ENCODE results near the gene SCART1. TPM values are rescaled to one million over a fixed set of nuclear protein-coding genes. Genes with fewer than 3 reads are reported as not detected.
"Not testable (repeated sequence)": the region's sequence is repeated elsewhere in the genome, so short reads cannot be mapped to it uniquely, and the experiment has no call there.

Gene SCART1
- total RNA-seq, 3 donors from 2014 or later = 2.5 to 4.8 (median 3.7) TPM

DNA sequence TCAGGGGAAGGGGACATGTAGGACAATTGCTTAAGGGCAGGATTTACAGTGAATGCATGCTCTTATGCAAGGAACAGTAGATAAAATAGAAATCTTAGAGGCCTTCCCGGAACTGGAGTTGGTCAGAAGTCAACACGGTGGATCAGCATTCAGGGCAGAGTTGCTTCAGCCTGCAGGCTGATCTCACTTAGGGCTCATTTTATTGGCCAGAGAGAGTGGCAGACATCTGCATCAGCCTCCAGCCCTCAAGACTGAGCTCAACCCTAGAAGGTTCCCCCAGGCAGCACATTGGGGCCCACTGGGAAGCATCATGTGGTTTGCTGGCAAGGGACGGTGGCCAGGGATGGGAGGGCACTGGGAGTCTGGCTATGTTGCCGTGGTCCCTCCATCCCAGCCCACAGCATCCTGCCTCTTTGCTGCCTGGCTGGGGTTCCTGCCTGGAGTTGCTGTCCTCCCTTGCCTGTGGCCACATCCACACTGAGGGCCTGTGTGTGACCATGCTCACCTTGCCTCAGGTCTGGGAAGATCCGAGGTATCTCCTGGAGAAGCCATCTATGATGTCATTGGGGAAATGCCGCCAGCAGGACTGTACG, 13.0 kb downstream of the SCART1 start:
- intact Hi-C loops (cut with DNase I, micrococcal nuclease) = no loop called here
- TF ChIP-seq, protein P1, sequence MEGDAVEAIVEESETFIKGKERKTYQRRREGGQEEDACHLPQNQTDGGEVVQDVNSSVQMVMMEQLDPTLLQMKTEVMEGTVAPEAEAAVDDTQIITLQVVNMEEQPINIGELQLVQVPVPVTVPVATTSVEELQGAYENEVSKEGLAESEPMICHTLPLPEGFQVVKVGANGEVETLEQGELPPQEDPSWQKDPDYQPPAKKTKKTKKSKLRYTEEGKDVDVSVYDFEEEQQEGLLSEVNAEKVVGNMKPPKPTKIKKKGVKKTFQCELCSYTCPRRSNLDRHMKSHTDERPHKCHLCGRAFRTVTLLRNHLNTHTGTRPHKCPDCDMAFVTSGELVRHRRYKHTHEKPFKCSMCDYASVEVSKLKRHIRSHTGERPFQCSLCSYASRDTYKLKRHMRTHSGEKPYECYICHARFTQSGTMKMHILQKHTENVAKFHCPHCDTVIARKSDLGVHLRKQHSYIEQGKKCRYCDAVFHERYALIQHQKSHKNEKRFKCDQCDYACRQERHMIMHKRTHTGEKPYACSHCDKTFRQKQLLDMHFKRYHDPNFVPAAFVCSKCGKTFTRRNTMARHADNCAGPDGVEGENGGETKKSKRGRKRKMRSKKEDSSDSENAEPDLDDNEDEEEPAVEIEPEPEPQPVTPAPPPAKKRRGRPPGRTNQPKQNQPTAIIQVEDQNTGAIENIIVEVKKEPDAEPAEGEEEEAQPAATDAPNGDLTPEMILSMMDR (IDR thresholded peaks at IDR 0.05) = no peak
- no peak overlapping the region for H3K4me3 ChIP-seq

DNA sequence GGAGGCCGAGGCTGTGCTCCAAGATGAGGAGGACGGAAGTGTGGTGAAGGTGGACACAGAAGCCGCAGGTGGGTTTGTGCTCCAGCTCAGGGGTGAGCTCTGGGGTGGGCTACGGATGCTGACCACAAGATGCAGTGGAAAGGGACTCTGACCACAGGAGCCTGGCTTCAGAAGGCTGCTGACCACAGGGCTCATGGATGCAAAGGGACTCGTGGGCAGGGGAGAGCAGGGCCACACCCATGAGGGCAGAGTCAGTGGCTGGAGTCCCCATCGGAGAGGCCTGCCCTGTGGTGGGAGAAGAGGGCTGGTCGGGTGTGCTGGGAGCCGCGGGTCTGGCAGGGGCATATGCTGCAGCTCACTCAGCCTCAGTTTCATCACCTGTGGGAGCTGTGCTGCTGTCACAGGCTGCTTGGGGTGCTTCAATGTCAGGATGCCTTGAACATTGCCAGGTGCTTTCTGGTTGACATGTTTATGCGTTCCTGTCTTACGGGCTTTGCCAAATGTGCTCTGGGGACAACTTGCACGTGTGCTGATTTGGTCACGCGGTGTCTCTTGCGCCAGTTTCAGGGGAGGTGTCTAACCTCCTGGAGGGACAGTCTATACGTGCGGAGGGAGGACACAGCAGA, 13.7 kb downstream of the SCART1 start:
- Histone ChIP-seq H3K4me3 (no peak overlapping the region), H3K36me3 (ENCODE audit: low read depth) (no peaks in the 10 kb centered on the region), H3K9me3 (no peaks in the 10 kb centered on the region), H3K4me1 (ENCODE audit: low read depth) (no peaks in the 10 kb centered on the region)
- TF ChIP-seq, protein P1 (IDR thresholded peaks at IDR 0.05) = no peak
- intact Hi-C loops (cut with DNase I, micrococcal nuclease) = no loop called here
- no peak for DNase-seq
- no peak for ATAC-seq

More for the DNA sequence above, 13.0 kb downstream of the SCART1 start:
- no peaks in the 10 kb centered on the region for H3K9me3 ChIP-seq
- no peaks in the 10 kb centered on the region for H3K36me3 ChIP-seq (ENCODE audit: low read depth)
- no peaks in the 10 kb centered on the region for H3K4me1 ChIP-seq (ENCODE audit: low read depth)
- DNase-seq (no peak), ATAC-seq (no peak)

DNA sequence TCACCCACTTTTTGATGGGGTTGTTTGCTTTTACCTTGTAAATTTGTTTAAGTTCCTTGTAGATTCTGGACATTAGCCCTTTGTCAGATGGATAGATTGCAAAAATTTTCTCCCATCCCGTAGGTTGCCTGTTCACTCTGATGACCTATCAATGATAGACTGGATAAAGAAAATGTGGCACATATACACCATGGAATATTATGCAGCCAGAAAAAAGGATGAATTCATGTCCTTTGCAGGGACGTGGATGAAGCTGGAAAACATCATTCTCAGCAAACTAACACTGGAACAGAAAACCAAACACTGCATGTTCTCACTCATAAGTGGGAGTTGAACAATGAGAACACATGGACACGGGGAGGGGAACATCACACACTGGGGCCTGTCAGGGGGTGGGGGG, 15.5 kb downstream of the SCART1 start:
- H3K36me3 ChIP-seq (ENCODE audit: low read depth); H3K9me3 ChIP-seq; H3K4me1 ChIP-seq (ENCODE audit: low read depth); intact Hi-C loops (cut with DNase I, micrococcal nuclease); DNase-seq; ATAC-seq; H3K4me3 ChIP-seq: not testable (repeated sequence)

DNA sequence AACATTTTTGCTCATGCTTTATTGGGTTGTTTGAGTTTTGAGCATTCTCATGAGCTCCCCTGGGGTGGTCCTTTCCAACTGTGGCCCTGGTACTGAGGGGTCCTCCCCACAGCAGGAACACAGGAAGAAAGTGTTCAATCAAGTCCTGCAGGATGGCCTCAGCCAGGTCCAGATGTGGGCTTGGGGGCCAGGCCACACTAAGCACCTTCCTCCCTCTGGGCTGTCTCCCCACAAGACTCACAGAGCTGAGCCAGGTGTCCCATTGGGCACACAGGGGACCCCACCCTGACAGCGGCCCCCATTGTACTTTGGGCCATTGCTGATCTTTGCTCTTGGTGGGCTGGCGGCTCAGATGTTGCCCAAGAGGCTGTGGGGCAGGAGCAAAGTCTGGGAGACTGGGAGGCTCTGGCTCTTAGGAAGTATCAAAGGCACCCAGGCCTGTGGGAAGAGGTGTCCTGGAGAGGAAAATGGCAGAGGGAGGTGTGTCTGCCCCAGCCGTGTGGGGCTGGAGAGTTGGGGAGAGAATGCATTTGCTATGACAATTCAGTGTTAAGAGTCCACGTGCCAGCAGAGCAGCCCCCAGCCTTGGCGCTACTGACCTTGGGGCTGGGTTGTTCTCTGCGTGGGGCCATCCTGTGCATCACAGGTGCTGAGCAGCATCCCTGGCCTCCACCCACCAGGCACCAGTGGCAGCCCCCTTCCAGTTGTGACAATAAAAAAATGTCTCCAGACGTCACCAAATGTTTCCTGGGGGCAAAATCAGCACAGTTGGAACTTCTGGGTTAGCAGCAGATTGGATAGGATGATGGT, 17.8 kb downstream of the SCART1 start:
- TF ChIP-seq, protein P1 (IDR thresholded peaks at IDR 0.05) = no peak
- H3K4me3 ChIP-seq = no peak overlapping the region
- no peak for DNase-seq
- H3K4me1 ChIP-seq (ENCODE audit: low read depth) = no peaks in the 10 kb centered on the region
- no peaks in the 10 kb centered on the region for H3K36me3 ChIP-seq (ENCODE audit: low read depth)
- no peaks in the 10 kb centered on the region for H3K9me3 ChIP-seq
- intact Hi-C loops (cut with DNase I, micrococcal nuclease) = no loop called here
- no peak for ATAC-seq

DNA sequence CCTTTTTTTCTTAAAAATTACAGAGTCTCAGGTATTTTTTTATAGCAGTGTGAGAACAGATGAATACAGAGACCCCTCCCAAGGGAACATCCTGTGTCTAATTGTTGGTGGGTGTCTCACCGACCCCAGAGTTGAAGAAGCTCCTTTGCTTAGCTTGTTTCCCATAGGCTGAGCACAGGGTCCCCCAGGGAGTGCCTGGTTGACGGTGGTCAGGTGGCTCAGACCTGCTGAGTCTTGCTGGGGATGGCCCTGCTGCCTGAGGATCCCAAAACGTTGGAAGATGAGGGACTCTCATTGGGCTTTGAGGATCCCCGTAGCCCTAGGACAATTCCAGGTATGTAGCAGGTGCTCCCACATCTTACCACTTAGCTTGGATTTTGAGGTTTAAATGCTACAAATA, 19.5 kb downstream of the SCART1 start:
- Histone ChIP-seq H3K36me3 (ENCODE audit: low read depth) (no peaks in the 10 kb centered on the region), H3K9me3 (no peaks in the 10 kb centered on the region), H3K4me1 (ENCODE audit: low read depth) (no peaks in the 10 kb centered on the region), H3K4me3 (no peak overlapping the region)
- intact Hi-C loops (cut with DNase I, micrococcal nuclease) = no loop called here
- TF ChIP-seq, protein P1 (IDR thresholded peaks at IDR 0.05) = no peak
- ATAC-seq (no peak), DNase-seq (no peak)

DNA sequence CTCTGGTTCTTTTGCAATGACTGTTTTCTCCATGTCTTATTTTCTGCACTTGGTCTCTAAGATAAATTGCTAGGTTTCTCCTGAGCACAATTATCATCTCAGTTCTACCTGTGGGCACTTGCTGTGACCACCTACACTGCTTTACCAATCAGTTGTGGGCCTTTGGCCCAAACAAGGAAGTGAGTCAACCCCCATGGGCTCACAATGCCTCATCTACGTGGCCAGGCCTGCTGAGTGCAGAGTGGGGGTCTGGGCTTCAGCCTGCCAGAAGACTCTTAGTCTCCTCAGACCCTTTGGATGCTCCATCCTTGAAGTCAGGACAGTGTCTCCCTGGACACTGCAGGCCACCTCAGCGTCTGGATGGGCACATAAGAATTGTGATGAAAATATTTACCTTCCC, 20.3 kb downstream of the SCART1 start:
- H3K4me3 ChIP-seq = no peak overlapping the region
- no peaks in the 10 kb centered on the region for H3K4me1 ChIP-seq (ENCODE audit: low read depth)
- intact Hi-C loops (cut with DNase I, micrococcal nuclease) = no loop called here
- ATAC-seq (no peak), DNase-seq (no peak)
- TF ChIP-seq, protein P1 (IDR thresholded peaks at IDR 0.05) = no peak
- H3K36me3 ChIP-seq (ENCODE audit: low read depth) = no peaks in the 10 kb centered on the region
- H3K9me3 ChIP-seq = no peaks in the 10 kb centered on the region

Data from mucosa of descending colon (tissue), 3 donors.